Measurements from ENCODE around the gene HSPB3. TPM values are rescaled to one million over a fixed set of nuclear protein-coding genes. Genes with fewer than 3 reads are reported as not detected.

The HSPB3 gene
- total and polyA plus RNA-seq, 2 of the 8 experiments (the other 6 are each of a cell fraction or from before 2014, with no cell fraction given), result not detected

DNA sequence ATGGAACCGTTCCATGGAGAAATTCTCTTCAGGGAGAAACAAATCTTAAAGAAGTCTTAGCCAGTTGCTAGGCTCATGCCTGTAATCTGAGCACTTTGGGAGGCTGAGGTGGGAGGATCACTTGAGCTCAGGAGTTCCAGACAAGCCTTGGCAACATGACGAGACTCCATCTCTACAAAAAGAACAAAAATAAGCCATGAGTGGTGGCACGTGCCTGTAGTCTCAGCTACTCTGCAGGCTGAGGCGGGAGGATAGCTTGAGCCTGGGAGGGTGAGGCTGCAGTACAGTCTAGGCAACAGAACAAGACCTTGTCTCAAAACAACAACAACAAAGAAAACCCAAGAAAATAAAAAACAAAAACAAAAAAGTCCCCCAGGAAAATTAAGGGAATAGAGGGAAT, 8.2 kb downstream of the HSPB3 start (continued):
- TF ChIP-seq, protein P1, sequence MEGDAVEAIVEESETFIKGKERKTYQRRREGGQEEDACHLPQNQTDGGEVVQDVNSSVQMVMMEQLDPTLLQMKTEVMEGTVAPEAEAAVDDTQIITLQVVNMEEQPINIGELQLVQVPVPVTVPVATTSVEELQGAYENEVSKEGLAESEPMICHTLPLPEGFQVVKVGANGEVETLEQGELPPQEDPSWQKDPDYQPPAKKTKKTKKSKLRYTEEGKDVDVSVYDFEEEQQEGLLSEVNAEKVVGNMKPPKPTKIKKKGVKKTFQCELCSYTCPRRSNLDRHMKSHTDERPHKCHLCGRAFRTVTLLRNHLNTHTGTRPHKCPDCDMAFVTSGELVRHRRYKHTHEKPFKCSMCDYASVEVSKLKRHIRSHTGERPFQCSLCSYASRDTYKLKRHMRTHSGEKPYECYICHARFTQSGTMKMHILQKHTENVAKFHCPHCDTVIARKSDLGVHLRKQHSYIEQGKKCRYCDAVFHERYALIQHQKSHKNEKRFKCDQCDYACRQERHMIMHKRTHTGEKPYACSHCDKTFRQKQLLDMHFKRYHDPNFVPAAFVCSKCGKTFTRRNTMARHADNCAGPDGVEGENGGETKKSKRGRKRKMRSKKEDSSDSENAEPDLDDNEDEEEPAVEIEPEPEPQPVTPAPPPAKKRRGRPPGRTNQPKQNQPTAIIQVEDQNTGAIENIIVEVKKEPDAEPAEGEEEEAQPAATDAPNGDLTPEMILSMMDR (IDR thresholded peaks at IDR 0.05; ENCODE audit: control extremely low read depth in 1 of 3, insufficient read depth in 1 of 3, low read depth in 1 of 3, low read length in 3 of 3), result no peak

Data from H1 (cell line).